ENCODE measurements around the gene CADPS. TPM values are rescaled to one million over a fixed set of nuclear protein-coding genes. Genes with fewer than 3 reads are reported as not detected.

Gene CADPS
- total RNA-seq, 4 donors from 2014 or later = 1.0 to 8.1 (median 2.0) TPM

GRCh38 chr3:62531493-62531892 is 343.7 kb downstream of the CADPS start:
- intact Hi-C loops (cut with DNase I) = no loop called here
- TF ChIP-seq EP300 (IDR thresholded peaks at IDR 0.05) (no peak), POLR2A (IDR thresholded peaks at IDR 0.05; ENCODE audit: low read depth) (no peak), POLR2AphosphoS5 (IDR thresholded peaks at IDR 0.05) (no peak), CTCF (IDR thresholded peaks at IDR 0.05) (no peak)
- Histone ChIP-seq H3K27ac (replicated peaks in 1 of 4) (no peak overlapping the region), H3K27me3 (no peaks in the 10 kb centered on the region), H3K4me3 (no peak overlapping the region), H3K36me3 (no peaks in the 10 kb centered on the region), H3K4me1 (no peaks in the 10 kb centered on the region), H3K9me3 (no peaks in the 10 kb centered on the region)
- 55% methylated on average over 2 of the region's 2 CpGs for WGBS
- DNase-seq (ENCODE audit: extremely low spot score) = no peak

- Histone ChIP-seq H3K36me3 (no peaks in the 10 kb centered on the region), H3K4me3 (no peak overlapping the region), H3K27me3 (no peaks in the 10 kb centered on the region), H3K4me1 (no peaks in the 10 kb centered on the region), H3K9me3 (no peaks in the 10 kb centered on the region), H3K27ac (replicated peaks in 1 of 4) (no peak overlapping the region)
- no peak for DNase-seq (ENCODE audit: extremely low spot score)
- TF ChIP-seq CTCF (IDR thresholded peaks at IDR 0.05) (no peak), POLR2AphosphoS5 (IDR thresholded peaks at IDR 0.05) (no peak), EP300 (IDR thresholded peaks at IDR 0.05) (no peak), POLR2A (IDR thresholded peaks at IDR 0.05; ENCODE audit: low read depth) (no peak)
- intact Hi-C loops (cut with DNase I) = no loop called here
- WGBS = 25% methylated on average over 4 of the region's 4 CpGs
Observed at GRCh38 chr3:62529230-62529629, 346.0 kb downstream of the CADPS start.

- no peaks in the 10 kb centered on the region for H3K4me1 ChIP-seq
- H3K9me3 ChIP-seq = no peaks in the 10 kb centered on the region
- intact Hi-C loops (cut with DNase I) = no loop called here
- DNase-seq (ENCODE audit: extremely low spot score) = no peak
- H3K27ac ChIP-seq (replicated peaks in 1 of 4) = no peak overlapping the region
- 62% methylated on average over 4 of the region's 4 CpGs for WGBS
- TF ChIP-seq EP300 (IDR thresholded peaks at IDR 0.05) = no peak
- TF ChIP-seq POLR2A (IDR thresholded peaks at IDR 0.05; ENCODE audit: low read depth) = no peak
- no peak for TF ChIP-seq CTCF (IDR thresholded peaks at IDR 0.05)
- no peak for TF ChIP-seq POLR2AphosphoS5 (IDR thresholded peaks at IDR 0.05)
- no peaks in the 10 kb centered on the region for H3K36me3 ChIP-seq
- H3K27me3 ChIP-seq = no peaks in the 10 kb centered on the region
- H3K4me3 ChIP-seq = no peak overlapping the region
Observed at GRCh38 chr3:62527474-62527873, 347.7 kb downstream of the CADPS start.

- Histone ChIP-seq H3K36me3 (no peaks in the 10 kb centered on the region), H3K27ac (replicated peaks in 1 of 4) (no peak overlapping the region), H3K4me1 (no peaks in the 10 kb centered on the region), H3K9me3 (no peaks in the 10 kb centered on the region), H3K4me3 (no peak overlapping the region), H3K27me3 (no peaks in the 10 kb centered on the region)
- TF ChIP-seq CTCF (IDR thresholded peaks at IDR 0.05) (no peak), EP300 (IDR thresholded peaks at IDR 0.05) (no peak), POLR2AphosphoS5 (IDR thresholded peaks at IDR 0.05) (no peak), POLR2A (IDR thresholded peaks at IDR 0.05; ENCODE audit: low read depth) (no peak)
- DNase-seq (ENCODE audit: extremely low spot score) = no peak
- intact Hi-C loops (cut with DNase I) = no loop called here
- WGBS = 64% methylated on average over 3 of the region's 3 CpGs
Observed at GRCh38 chr3:62525281-62525680, 349.9 kb downstream of the CADPS start.

GRCh38 chr3:62523672-62524071 is 351.5 kb downstream of the CADPS start:
- Histone ChIP-seq H3K27ac (replicated peaks in 1 of 4) (no peak overlapping the region), H3K4me1 (no peaks in the 10 kb centered on the region), H3K4me3 (no peak overlapping the region), H3K36me3 (no peaks in the 10 kb centered on the region), H3K27me3 (no peaks in the 10 kb centered on the region), H3K9me3 (no peaks in the 10 kb centered on the region)
- 65% methylated on average over 4 of the region's 4 CpGs for WGBS
- intact Hi-C loops (cut with DNase I) = no loop called here
- DNase-seq (ENCODE audit: extremely low spot score) = no peak
- TF ChIP-seq CTCF (IDR thresholded peaks at IDR 0.05) (no peak), POLR2A (IDR thresholded peaks at IDR 0.05; ENCODE audit: low read depth) (no peak), EP300 (IDR thresholded peaks at IDR 0.05) (no peak), POLR2AphosphoS5 (IDR thresholded peaks at IDR 0.05) (no peak)
